SK-N-SH (cell line): ENCODE results near the gene TUBA4B.

Source experiments
- EP300 ChIP-seq, 2 experiments: IDR thresholded peaks; 2 replicates each; pipeline versions ENCODE4 v1.4.0 to v1.6.1; 2012; ENCODE audit warnings: borderline replicate concordance in 1 of 2, low read depth in 1 of 2, low read length in 1 of 2
- EZH2phosphoT487 ChIP-seq: fragments of 200-600 bp; sonication (generic); IDR thresholded peaks from 2 replicates; pipeline ENCODE4 v1.6.1; 2017; ENCODE audit warnings: low read depth, mixed run types, mild to moderate bottlenecking, antibody characterized with exemption, moderate library complexity, borderline replicate concordance
- GATA2 ChIP-seq: sonication (generic); formaldehyde crosslinking; IDR thresholded peaks from 2 replicates; pipeline ENCODE4 v1.5.0; 2020; ENCODE audit warnings: mild to moderate bottlenecking, missing genetic modification reagents
- JUND ChIP-seq: IDR thresholded peaks from 2 replicates; pipeline ENCODE4 v1.4.0; 2012
- POLR2AphosphoS5 ChIP-seq: IDR thresholded peaks from 2 replicates; pipeline ENCODE4 v1.6.1; 2012; ENCODE audit warnings: low read depth, low read length
- RCOR1 ChIP-seq: fragments of 150-350 bp; IDR thresholded peaks from 2 replicates; pipeline ENCODE4 v1.6.1; 2017; ENCODE audit warnings: antibody characterized with exemption, low read length
- RXRA ChIP-seq: IDR thresholded peaks from 2 replicates; pipeline ENCODE4 v1.4.0; 2012; ENCODE audit warnings: low read depth, mild to moderate bottlenecking, borderline replicate concordance
- TF ChIP-seq, protein P1 (sequence below): fragments of 200-600 bp; sonication (generic); IDR thresholded peaks from 2 replicates; pipeline ENCODE4 v1.6.1; 2017; ENCODE audit warnings: antibody characterized with exemption, mild to moderate bottlenecking, moderate library complexity
- TF ChIP-seq, protein P2 (sequence below): IDR thresholded peaks from 2 replicates; pipeline ENCODE4 v1.4.0; 2012; ENCODE audit warnings: low read depth, borderline replicate concordance

DNA sequence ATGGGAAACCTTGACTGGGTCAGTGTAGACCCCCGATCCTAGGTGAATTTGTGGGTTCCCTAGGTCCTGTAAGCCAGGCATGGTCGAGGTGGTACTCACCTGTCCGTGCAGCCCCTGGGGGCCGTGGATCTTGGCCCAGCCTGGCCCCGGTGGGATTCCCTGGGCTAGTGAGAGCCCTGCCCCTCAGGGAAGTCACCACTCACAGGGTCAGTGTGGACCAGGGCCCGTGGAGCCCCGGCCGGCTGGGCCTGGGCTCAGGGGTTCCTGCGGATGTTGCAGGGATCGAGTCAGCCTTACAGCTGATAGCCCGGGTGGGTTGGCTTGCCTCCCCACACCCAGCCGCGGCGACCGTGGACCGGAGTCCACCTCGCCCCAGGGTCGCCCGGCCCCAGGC, 24.1 kb upstream of the TUBA4B start:
- TF ChIP-seq, protein P1, sequence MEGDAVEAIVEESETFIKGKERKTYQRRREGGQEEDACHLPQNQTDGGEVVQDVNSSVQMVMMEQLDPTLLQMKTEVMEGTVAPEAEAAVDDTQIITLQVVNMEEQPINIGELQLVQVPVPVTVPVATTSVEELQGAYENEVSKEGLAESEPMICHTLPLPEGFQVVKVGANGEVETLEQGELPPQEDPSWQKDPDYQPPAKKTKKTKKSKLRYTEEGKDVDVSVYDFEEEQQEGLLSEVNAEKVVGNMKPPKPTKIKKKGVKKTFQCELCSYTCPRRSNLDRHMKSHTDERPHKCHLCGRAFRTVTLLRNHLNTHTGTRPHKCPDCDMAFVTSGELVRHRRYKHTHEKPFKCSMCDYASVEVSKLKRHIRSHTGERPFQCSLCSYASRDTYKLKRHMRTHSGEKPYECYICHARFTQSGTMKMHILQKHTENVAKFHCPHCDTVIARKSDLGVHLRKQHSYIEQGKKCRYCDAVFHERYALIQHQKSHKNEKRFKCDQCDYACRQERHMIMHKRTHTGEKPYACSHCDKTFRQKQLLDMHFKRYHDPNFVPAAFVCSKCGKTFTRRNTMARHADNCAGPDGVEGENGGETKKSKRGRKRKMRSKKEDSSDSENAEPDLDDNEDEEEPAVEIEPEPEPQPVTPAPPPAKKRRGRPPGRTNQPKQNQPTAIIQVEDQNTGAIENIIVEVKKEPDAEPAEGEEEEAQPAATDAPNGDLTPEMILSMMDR: no peak
- no peak for TF ChIP-seq RXRA
- TF ChIP-seq POLR2AphosphoS5: no peak
- TF ChIP-seq EP300 (IDR thresholded peaks at IDR 0.05; ENCODE audit: borderline replicate concordance in 1 of 2, low read depth in 1 of 2, low read length in 1 of 2): no peak
- TF ChIP-seq RCOR1: no peak
- no peak for TF ChIP-seq EZH2phosphoT487
- no peak for TF ChIP-seq JUND
- no peak for TF ChIP-seq GATA2 (CRISPR knock-in tag)
- TF ChIP-seq, protein P2, sequence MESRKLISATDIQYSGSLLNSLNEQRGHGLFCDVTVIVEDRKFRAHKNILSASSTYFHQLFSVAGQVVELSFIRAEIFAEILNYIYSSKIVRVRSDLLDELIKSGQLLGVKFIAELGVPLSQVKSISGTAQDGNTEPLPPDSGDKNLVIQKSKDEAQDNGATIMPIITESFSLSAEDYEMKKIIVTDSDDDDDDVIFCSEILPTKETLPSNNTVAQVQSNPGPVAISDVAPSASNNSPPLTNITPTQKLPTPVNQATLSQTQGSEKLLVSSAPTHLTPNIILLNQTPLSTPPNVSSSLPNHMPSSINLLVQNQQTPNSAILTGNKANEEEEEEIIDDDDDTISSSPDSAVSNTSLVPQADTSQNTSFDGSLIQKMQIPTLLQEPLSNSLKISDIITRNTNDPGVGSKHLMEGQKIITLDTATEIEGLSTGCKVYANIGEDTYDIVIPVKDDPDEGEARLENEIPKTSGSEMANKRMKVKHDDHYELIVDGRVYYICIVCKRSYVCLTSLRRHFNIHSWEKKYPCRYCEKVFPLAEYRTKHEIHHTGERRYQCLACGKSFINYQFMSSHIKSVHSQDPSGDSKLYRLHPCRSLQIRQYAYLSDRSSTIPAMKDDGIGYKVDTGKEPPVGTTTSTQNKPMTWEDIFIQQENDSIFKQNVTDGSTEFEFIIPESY: no peak
